ENCODE measurements around the gene PDK4.

PDK4 gene

DNA sequence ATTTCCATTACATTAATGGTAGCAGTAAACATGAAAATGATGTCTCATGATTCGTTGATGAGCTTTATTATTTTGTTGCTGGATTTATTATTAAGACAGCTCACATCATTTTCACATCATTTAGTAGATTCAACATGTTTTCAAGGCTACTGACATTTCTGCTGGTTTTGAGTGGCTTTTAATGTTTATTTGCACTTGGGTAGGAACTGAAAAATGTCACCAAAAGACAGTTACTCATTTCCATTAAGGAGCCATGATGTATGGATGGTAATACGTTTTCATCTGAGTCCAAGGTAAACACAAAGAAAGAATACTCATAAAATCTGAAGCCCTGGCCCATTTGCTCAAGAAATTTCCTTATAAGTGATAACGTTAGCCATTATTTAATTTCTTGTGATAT, 14.8 kb downstream of the PDK4 start:
- no peaks in the 10 kb centered on the region for H3K4me1 ChIP-seq (ENCODE audit: control insufficient read depth in 1 of 2, insufficient read depth in 1 of 2, low read depth in 1 of 2, low read length in 1 of 2)
- no peak for TF ChIP-seq CTCF (IDR thresholded peaks at IDR 0.05)
- no peak overlapping the region for H3K4me3 ChIP-seq (ENCODE audit: low read depth in 1 of 2, low read length in 1 of 2)
- H3K9me3 ChIP-seq, result no peaks in the 10 kb centered on the region
- H3K36me3 ChIP-seq, result no peaks in the 10 kb centered on the region
- no peak overlapping the region for H3K27ac ChIP-seq
- H3K27me3 ChIP-seq, result no peaks in the 10 kb centered on the region

DNA sequence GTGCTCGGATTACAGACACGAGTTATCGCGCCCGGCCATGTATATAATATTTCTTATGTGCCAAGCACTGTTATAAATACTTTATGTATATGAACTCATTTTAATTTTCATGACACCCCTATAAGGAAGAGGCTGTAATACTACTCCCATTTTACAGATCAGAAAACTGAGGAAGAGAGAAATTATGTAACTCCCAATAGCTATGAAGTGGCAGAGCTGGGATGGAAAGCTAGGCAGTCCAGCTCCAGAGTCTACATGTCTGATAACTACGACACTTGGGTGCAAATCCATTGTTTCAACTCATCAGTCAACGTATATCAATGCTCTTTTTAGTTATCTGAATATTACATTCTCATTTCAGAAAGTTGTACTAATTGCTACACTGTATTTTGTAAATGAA, 17.0 kb downstream of the PDK4 start:
- H3K4me3 ChIP-seq (ENCODE audit: low read depth in 1 of 2, low read length in 1 of 2), result no peak overlapping the region
- no peak overlapping the region for H3K27ac ChIP-seq
- H3K36me3 ChIP-seq, result no peaks in the 10 kb centered on the region
- H3K4me1 ChIP-seq (ENCODE audit: control insufficient read depth in 1 of 2, insufficient read depth in 1 of 2, low read depth in 1 of 2, low read length in 1 of 2), result no peaks in the 10 kb centered on the region
- no peaks in the 10 kb centered on the region for H3K9me3 ChIP-seq
- H3K27me3 ChIP-seq, result no peaks in the 10 kb centered on the region
- TF ChIP-seq CTCF (IDR thresholded peaks at IDR 0.05), result no peak

- no peak for TF ChIP-seq CTCF (IDR thresholded peaks at IDR 0.05)
- no peaks in the 10 kb centered on the region for H3K4me1 ChIP-seq (ENCODE audit: control insufficient read depth in 1 of 2, insufficient read depth in 1 of 2, low read depth in 1 of 2, low read length in 1 of 2)
- no peak overlapping the region for H3K4me3 ChIP-seq (ENCODE audit: low read depth in 1 of 2, low read length in 1 of 2)
- no peaks in the 10 kb centered on the region for H3K27me3 ChIP-seq
- H3K36me3 ChIP-seq, result no peaks in the 10 kb centered on the region
- no peaks in the 10 kb centered on the region for H3K9me3 ChIP-seq
- no peak overlapping the region for H3K27ac ChIP-seq
These were observed 17.9 kb downstream of the PDK4 start for GRCh38 chr7:95578299-95578855.

DNA sequence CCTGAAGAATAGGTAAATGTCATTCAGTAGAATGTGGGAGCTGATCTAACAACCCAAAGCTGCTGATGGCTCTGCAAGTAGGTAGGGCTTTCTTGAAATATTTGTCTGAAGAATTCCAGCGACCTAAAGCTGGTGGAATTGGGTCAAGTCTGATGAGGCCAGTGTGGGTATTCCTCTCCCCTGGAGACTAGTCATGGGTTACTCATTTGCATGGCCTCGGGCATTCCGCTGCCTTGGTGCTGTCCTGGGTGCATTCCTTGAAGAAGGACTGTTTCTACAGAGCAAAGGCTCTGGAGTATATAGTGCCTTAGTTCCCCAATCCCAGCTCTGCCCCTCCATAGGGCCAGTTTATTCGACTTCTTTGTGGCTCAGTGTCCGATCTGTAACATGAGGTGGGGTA, 19.2 kb downstream of the PDK4 start:
- Histone ChIP-seq H3K36me3 (no peaks in the 10 kb centered on the region), H3K4me1 (ENCODE audit: control insufficient read depth in 1 of 2, insufficient read depth in 1 of 2, low read depth in 1 of 2, low read length in 1 of 2) (no peaks in the 10 kb centered on the region), H3K27me3 (no peaks in the 10 kb centered on the region), H3K9me3 (no peaks in the 10 kb centered on the region), H3K27ac (no peak overlapping the region), H3K4me3 (ENCODE audit: low read depth in 1 of 2, low read length in 1 of 2) (no peak overlapping the region)
- TF ChIP-seq CTCF (IDR thresholded peaks at IDR 0.05), result no peak

GRCh38 chr7:95569720-95570119, 26.6 kb downstream of the PDK4 start:
- no peaks in the 10 kb centered on the region for H3K4me1 ChIP-seq (ENCODE audit: control insufficient read depth in 1 of 2, insufficient read depth in 1 of 2, low read depth in 1 of 2, low read length in 1 of 2)
- no peaks in the 10 kb centered on the region for H3K9me3 ChIP-seq
- H3K36me3 ChIP-seq, result no peaks in the 10 kb centered on the region
- H3K27me3 ChIP-seq, result no peaks in the 10 kb centered on the region
- H3K4me3 ChIP-seq (ENCODE audit: low read depth in 1 of 2, low read length in 1 of 2), result no peak overlapping the region
- H3K27ac ChIP-seq, result no peak overlapping the region
- TF ChIP-seq CTCF (IDR thresholded peaks at IDR 0.05), result no peak

DNA sequence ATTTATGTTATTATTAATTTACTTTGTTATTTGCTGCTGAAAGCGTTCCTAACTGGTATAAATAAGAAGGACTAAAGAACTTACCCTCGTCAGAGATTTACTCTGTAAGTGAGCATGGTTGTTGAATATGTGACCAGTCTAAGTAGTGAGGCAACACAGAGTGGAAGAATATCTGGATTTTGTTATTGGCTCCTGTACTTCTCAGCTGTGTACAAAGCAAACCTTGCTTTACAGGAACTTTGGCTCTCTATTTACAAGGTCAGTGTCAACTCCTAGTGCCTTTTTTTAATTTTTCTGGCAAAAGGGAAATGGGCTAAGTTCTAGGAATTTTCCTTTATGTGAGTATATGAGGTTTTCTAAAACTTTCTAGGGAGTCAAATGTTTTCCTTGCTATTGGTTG, 35.6 kb downstream of the PDK4 start:
- Histone ChIP-seq H3K9me3 (no peaks in the 10 kb centered on the region), H3K27ac (no peak overlapping the region), H3K27me3 (no peaks in the 10 kb centered on the region), H3K4me3 (ENCODE audit: low read depth in 1 of 2, low read length in 1 of 2) (no peak overlapping the region), H3K36me3 (no peaks in the 10 kb centered on the region), H3K4me1 (ENCODE audit: control insufficient read depth in 1 of 2, insufficient read depth in 1 of 2, low read depth in 1 of 2, low read length in 1 of 2) (no peaks in the 10 kb centered on the region)
- TF ChIP-seq CTCF (IDR thresholded peaks at IDR 0.05), result no peak

Data from neutrophil (primary cell).